ENCODE results near the gene PLEKHN1.

PLEKHN1 gene, protein sequence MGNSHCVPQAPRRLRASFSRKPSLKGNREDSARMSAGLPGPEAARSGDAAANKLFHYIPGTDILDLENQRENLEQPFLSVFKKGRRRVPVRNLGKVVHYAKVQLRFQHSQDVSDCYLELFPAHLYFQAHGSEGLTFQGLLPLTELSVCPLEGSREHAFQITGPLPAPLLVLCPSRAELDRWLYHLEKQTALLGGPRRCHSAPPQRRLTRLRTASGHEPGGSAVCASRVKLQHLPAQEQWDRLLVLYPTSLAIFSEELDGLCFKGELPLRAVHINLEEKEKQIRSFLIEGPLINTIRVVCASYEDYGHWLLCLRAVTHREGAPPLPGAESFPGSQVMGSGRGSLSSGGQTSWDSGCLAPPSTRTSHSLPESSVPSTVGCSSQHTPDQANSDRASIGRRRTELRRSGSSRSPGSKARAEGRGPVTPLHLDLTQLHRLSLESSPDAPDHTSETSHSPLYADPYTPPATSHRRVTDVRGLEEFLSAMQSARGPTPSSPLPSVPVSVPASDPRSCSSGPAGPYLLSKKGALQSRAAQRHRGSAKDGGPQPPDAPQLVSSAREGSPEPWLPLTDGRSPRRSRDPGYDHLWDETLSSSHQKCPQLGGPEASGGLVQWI

DNA sequence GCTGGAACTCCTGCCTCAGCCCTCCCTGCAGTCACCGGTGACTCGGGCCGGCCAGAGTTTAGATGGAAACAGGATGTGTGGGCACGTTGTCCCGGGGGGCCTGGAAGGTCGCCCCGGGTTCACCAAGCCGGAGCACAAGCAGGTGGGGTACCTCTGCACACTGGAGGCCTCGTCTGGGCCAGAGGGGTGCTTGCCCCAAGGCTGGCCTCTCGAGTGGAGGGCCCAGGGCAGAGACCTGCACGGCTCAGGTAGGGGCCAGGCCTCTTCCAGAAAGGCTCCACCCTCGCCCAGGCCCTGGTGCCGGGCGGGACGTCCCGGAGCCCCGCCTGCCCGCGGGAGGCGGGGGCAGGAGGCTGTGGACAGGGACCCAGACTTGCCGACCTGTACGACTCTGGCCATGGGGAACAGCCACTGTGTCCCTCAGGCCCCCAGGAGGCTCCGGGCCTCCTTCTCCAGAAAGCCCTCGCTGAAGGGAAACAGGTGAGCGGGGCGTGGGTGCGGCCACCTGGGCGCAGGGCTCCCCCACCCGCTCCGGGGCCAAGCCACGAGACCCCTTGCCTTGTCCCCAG, at the start of gene PLEKHN1:
PLEKHN1 (plus strand) TSS at position 348 of the 569 bp plus-strand sequence; CDS start at position 398, 50 bp downstream.
- peak; percentile 58 for DNase-seq
- peak; percentile 62 for ATAC-seq

DNA sequence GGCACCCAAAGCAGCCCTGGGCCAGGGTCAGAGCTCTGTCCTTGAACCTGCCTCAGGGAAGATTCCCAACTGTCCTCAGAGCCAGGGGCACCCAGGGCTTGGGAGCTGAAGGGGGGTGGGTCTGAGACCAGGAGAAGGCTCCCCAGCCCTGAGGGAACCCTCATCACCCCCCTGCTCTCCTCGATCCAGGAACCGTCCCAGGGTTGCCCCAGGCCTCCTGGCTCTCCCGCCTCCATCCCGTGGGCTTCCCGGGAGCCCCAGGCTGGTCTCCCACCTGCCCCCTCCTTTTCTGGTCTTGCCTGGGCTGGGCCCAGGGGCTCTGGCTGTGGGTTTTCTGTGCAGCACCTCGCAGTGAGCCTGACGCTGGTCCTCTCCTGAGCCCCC, 49.2 kb upstream of the PLEKHN1 start:
- ATAC-seq (no peak), DNase-seq (no peak)

DNA sequence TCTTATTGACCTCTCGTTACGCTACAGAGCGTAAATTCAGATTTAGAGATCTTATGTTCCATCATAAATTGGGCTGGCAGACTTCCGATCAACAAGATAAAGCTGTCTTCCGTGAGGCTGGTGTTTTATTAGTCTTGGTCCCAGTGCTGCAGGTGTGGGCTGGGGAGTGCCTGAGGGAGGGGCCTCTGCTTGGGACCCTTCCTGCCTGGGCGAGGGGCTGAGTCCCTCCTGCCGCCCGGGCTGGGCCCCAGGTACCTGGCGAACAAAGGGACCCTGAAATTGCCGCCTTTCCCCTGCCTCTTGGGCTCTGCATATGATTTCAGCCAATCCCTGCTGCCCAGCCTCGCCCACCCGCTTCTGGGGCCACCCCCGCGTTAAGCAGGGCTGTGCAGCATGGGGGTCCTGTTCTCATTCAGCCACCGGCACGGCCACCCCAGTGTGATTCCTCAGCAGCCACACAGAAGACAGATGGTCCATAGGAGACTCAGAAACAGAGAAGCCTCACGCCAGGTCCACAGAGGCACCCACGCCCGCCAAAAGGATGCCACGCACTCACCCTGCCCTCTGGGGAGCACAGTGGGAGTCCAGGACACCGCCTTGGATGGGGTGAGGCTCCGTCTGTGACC, 48.7 kb upstream of the PLEKHN1 start:
- ATAC-seq (no peak), DNase-seq (no peak)

DNA sequence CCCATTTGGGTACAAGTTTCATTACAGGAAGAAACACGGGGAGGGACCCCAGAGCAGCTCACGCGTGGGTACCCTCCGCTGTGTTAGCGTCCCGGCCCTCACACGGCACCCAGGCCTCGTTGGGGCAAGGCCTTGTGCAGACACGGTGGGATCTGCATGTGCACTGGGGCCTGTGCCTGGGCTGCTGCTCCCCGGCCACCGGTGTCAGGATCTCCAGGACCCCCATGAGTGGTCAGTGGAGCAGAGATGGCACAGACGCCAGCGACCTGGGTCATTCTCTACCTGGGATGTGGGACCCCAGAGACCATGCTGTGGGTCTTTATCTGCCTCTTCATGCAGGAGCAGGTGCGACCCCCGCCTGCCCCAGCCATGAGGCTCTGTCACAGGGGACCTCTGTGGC, 47.9 kb upstream of the PLEKHN1 start:
- ATAC-seq, result no peak
- no peak for DNase-seq

DNA sequence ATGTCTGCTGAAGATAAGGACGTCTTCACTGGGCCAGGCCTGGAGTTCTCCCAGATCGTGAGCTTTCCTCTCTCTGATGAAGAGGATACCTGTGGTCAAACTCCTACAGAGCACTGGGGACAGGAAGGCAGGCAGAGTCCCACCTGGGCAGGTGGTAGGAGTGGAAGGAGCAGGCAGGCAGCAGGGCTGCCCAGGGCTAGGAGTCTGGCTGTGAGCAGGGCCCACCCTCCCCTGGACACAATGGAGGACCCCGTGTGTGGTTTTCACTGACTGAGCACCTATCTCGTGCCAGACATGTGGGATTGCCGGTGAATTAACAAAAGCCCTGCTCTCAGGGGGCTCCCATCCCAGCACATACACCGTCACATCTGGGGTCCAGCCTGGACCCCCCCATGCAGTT, 47.4 kb upstream of the PLEKHN1 start:
- DNase-seq (no peak), ATAC-seq (no peak)

DNA sequence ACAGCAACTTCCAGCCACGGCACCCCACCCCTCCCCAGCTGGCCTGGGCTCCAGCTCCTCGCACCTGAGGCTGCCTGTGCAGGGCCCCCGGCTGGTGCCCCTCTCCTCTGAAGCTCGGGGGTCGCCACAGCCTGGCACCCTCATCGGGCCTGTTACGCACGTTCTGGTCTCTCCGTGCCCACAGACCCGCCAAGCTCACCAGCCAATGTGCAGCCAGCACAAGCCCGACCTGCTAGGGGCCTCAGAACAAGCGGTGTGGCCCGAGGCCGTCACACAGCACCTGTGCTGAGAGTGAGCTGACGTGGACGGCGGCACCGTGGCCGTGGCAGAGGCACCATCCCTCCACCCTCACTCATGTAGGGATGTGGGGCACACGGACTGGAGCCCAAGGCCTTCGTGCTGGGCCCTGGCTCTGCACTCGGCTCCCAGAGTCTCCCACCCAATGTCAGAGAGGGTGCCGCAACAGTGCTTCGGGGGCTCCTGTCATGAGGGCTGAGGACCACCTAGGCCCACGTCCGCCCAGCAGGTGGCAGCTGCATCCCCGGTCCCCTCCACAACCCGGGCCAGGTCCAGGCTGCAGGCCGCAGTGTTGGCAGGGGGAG, 46.9 kb upstream of the PLEKHN1 start:
- no peak for DNase-seq
- no peak for ATAC-seq

DNA sequence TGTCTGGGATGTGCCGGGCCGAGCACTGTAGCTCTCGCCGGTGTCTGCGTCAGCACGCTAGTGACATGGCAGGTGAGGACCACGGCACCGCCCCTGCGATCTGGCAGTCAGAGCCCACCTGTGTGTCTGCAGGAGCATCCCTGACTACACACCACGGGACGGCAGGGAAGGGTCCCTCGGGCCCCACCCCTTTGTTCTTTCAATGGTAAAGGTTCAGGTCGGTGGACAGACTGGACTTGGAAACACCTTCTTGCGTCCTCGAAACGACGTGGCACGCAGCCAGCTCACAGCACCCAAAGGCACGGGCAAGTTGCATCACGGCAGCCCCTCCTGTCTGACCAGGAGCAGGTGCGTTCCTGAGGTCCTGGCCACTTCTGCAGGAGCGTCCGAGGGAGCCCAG, 46.3 kb upstream of the PLEKHN1 start:
- ATAC-seq (no peak), DNase-seq (no peak)

DNA sequence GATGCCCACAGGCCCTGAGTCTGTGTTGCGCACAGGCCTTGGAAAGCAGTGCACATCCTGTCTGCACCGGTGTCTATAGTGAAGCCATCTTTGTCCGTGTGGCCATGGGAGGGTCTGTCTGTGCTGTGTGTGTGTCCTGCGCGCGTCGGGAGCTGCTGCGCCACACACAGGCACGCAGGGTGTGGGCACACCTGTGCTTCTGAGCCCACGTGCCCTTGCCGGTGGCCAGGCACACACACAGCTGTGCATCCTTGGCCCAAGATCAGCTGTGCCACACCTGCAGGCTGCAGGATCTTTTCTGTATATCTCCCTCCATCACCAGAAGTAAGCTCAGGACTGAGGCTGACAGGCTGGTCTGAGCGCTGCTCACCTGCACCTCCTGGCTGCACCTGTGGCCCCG, 45.8 kb upstream of the PLEKHN1 start:
- no peak for DNase-seq

DNA sequence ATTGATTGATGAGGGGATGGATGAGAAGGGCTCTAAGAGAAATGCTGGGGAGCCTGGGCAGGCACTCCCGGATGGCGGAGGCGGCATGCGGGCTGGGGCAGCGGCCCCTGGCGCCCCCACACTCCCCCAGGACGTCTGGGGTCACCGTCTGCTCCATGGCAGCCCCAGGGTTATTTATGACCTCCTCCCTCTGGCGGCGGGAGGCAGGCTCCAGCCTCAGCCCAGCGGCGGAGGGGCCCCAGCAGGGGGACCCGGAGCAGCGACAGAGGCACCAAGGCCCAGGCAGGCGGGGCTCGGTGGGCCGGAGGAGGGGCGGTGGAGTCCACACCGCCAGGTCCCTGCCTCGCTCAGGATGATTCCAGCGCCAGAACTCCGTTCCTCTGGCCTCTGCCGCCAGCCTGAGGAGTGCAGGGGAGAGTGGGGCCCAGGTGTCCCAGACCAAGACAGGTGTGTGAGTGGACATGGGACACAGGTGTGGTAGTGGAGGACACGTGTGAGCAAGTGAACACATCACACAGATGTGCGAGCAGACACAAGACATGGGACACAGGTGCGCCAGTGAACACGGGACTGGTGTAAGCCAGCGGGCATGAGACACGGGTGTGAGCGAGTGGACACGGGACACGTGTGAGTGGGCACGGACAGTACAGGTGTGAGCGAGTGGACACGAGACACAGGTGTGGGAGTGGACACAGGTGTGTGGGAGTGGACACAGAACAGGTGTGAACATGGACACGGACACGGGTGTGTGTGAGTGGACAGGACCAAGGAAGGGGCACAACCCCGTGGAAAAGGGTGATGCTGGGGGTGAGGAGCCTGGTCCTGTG, 45.1 kb upstream of the PLEKHN1 start:
- no peak for ATAC-seq
- DNase-seq, result peak; percentile 48

More for the DNA sequence above, 45.8 kb upstream of the PLEKHN1 start:
- ATAC-seq, result no peak

DNA sequence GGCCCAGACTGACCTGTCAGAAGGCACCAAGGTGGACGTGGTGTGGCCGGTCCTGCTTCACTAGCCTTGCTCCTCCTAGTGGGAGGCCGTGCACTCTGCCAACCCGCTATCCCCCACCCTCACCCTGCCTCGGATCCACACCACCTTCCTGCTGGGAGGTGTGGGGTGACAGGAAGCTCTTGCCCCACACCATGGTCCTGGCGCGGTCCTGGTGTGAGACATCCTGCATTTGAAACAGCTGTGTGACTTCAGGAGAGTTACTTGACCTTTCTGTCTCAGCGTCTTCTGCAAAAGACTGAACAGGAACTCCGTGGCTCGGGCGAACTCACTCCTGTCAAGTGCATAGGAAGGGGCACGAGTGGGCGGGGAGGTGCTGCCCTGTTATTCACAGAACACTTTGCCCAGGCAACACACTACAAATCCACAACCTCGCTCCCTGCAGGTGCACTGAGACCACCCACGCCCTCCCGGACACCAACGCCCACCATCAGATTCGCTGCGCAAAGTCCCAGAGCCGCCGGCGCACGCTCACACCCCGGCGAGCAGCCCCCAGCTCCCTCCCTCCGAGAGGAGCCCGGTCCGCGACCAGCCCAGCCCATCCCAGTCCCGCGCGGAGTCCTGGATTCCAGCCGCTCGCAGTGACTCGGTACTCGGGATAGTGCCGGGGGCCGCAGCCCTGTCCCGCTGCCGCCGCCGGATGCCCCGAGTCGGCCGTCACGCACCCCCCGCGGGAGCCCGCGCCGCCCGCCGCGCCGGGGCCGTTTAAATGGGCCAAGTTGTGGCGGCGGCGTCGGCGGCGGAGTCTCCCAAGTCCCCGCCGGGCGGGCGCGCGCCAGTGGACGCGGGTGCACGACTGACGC, 42.9 kb upstream of the PLEKHN1 start, which contains the start of gene SAMD11:
SAMD11 (plus strand) TSS at position 793 of the 860 bp plus-strand sequence. CDS start 509 bp downstream, outside the sequence.
- DNase-seq (peak; percentile 73), ATAC-seq (no peak)

DNA sequence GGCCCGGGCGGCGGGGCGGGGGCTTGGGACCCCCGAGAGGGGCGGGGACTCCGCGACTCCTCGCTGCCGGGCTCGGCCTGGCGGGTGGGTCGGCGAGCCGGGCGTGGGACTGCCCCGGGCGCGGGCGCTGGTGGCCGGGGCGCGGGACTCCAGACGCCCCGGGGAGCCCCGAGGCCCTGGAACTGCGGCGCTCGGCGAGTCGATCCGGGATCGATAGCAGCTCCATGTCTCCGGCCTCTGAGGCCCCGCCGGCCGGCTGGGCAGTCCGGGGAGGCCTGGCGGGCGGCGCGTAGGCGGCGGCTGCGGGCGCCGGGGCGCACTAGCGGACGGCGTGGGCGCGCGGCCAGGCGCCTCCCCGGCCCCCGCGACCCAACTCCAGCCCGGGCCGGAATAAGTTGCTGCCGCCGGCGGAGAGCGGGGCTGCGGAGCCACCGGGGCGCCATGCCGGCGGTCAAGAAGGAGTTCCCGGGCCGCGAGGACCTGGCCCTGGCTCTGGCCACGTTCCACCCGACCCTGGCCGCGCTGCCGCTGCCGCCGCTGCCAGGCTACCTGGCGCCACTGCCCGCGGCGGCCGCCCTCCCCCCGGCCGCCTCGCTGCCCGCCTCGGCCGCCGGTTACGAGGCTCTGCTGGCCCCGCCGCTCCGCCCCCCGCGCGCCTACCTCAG, 42.2 kb upstream of the PLEKHN1 start:
- DNase-seq (no peak), ATAC-seq (no peak)

DNA sequence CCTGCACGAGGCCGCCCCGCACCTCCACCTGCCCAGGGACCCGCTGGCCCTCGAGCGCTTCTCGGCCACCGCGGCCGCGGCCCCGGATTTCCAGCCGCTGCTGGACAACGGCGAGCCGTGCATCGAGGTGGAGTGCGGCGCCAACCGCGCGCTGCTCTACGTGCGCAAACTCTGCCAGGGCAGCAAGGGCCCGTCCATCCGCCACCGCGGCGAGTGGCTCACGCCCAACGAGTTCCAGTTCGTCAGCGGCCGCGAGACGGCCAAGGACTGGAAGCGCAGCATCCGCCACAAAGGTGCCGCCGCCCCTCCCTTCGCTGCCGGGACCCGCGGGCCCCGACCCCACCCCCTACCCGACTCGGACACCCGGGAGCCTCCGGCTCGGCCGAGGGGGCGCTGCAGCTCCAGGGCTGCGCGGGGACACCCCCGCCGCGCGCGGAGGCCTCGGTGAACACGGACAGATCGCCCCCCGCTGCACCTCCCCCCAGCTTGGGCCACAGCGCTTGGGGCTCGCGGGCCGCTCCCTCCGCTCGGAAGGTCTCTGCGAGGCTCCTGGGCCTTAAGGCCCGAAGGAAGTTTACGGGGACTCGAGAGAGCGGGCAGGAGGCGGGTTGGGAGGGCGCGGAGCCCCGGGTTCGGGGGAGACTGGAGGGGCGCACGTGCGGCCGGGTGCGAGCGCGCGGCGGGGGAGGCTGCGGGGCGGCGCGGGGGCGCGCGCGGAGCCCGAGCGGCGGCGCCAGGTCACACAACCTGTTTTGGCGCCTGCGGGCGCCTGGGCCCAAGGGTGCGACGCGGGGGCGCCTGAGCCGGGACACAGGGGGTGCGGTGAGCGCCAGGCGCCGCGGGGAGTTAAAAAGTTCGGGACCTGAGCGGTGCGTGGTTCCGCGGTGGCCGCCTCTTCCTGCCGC, 41.4 kb upstream of the PLEKHN1 start:
- DNase-seq, result no peak
- no peak for ATAC-seq

DNA sequence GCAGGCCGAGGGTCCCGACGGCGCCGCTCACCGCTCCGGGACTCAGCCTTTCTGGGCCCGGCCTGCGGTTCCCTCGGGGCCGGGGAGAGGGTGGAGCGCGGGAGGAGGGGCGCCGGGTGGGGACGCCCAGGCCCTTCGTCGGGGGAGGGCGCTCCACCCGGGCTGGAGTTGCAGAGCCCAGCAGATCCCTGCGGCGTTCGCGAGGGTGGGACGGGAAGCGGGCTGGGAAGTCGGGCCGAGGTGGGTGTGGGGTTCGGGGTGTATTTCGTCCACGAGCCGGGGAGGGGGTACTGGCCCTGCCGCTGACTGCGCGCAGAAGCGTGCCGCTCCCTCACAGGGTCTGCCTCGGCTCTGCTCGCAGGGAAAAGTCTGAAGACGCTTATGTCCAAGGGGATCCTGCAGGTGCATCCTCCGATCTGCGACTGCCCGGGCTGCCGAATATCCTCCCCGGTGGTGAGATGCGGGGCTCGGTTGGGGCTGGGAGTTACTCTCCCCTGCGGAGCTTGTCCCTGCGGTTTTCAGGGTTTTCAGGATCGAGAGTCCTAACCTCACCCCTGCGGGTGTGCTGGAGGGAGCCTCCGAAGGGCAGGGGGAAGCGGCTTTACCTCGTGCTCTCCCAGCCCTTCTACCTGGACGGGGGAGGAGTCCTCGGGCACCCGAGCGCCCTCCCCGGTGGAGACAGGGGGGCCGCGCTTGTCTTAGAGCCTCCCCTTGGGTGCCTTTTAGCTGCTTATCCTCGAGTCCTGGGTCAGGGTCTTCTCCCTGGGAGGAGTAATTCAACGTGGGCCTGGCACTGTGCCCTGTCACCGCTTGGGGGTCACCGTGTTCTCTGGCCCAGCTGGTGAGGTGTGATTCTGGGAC, 40.5 kb upstream of the PLEKHN1 start:
- DNase-seq (no peak), ATAC-seq (no peak)

DNA sequence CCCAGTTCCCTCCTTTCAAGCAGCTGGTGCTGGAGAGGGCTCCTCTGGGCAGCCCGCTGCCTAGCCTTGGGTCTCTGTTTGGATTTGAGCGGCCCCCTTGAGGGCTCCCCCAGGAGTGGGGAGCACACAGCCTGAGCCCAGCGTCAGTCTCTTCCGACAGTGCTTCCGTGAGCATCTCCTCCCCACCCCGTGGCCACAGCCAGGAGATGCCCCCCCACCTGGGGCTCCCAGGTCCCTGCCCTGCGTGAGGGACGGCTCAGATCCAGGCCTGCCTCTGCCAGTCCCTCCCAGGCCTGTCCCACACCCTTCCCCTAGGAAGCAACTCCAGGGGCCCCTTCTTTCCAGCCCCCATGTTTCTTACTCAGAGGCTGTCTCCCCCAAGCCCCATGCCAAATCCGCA, 39.0 kb upstream of the PLEKHN1 start:
- DNase-seq (no peak), ATAC-seq (no peak)

DNA sequence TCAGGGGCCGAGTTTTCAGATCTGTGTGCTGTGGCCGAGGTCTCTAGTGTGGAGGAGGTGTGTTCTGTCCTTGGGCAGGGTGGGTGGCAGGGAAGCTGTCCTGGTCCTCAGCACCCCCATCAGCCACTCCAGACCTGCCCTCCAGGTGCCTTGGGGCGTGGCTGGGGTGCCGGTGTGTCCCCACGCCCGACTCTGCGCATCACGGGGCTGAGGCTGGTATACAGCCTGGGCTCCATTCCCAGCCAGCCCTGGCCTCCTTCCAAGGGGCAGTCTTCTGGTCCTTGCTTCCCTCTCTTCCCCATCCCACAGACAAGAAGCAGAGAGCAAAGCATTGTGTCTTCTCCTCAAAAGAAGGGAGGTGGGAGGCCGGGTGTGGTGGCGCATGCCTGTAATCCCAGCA, 38.5 kb upstream of the PLEKHN1 start:
- DNase-seq (no peak), ATAC-seq (no peak)

DNA sequence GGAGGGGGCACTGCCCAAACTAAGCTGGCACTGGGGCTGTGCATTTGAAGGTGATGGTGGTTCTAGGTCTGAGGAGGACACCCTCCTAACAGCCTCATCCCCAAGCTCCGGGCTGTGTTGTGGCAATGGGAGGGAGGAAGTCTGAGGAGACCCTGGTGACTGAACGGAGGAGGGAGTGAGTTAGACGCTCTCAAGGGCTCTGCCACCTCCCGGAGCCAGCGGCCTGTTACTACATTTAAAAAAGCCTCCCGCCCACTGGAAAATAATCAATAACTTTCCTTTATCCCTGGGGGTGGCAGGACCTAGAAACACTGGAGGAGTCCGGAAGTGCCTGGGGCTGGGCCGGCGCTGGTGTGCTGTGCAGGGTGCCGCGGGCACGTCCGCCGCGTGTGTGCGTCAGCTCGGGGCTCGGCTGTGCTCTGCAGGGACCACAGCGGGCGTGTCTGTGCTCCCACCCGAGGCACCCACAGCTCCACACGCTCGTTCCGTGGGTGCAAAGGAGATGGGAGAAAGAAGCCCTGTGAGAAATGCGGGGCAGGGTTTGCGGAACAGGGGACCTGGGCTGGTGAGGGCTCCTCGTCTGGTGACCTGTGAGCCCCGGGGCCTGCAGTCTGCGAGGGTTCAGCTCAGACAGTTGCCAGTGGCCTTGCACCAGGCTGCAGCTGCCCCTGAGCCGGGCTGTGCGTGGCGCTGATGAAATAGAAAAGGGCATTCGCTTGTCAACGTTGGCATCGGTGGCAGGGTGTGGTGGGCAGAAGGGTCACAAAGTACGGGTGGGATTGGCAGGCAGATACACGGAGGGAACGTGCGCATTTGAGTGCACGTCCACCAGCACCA, 37.2 kb upstream of the PLEKHN1 start:
- ATAC-seq (no peak), DNase-seq (no peak)

All from stimulated activated naive CD8-positive, alpha-beta T cell treated with anti-CD3 and anti-CD28 coated beads, Interleukin-15, Interleukin-2, amounts not matched to agents 100 U/mL and 50 U/mL, for 24 hours (primary cell).